Endothelial cell of hepatic sinusoid (primary cell): ENCODE measurements around the gene BCR.

Experiments used
- in situ Hi-C: cut with HindIII; loops from 2 replicates; pipeline ENCODE4 v1.10.0; 2017; ENCODE audit warnings: low sequenced_read_pairs

BCR gene

GRCh38 chr22:23215294-23216241 is 35.3 kb downstream of the BCR start:
- in situ Hi-C loops: no loop called here

- in situ Hi-C loops: no loop called here
Observed at GRCh38 chr22:23216461-23217170, 36.3 kb downstream of the BCR start.

- in situ Hi-C loops: no loop called here
Observed at GRCh38 chr22:23217171-23218052, 37.1 kb downstream of the BCR start.

- in situ Hi-C loops: no loop called here
Observed at GRCh38 chr22:23218053-23218866, 38.0 kb downstream of the BCR start.

GRCh38 chr22:23218867-23219251 is 38.5 kb downstream of the BCR start:
- in situ Hi-C loops: no loop called here

- in situ Hi-C loops: no loop called here
Observed at GRCh38 chr22:23219317-23219716, 39.0 kb downstream of the BCR start.

GRCh38 chr22:23219822-23220484 is 39.6 kb downstream of the BCR start:
- in situ Hi-C loops: no loop called here

- in situ Hi-C loops: no loop called here
Observed at GRCh38 chr22:23220485-23221350, 40.4 kb downstream of the BCR start.

GRCh38 chr22:23221351-23221804 is 41.1 kb downstream of the BCR start:
- in situ Hi-C loops: no loop called here

GRCh38 chr22:23222033-23222792 is 41.9 kb downstream of the BCR start:
- in situ Hi-C loops: no loop called here

GRCh38 chr22:23222793-23223568 is 42.7 kb downstream of the BCR start:
- in situ Hi-C loops: no loop called here

- in situ Hi-C loops: no loop called here
Observed at GRCh38 chr22:23223569-23224317, 43.4 kb downstream of the BCR start.

- in situ Hi-C loops: loop anchor here (5.0 kb wide), 2 partner anchors 38 to 52 kb away; no protein-coding TSS in a partner anchor
Observed at GRCh38 chr22:23224846-23225245, 44.5 kb downstream of the BCR start.

GRCh38 chr22:23225337-23225723 is 45.0 kb downstream of the BCR start:
- in situ Hi-C loops: loop anchor here (5.0 kb wide), 2 partner anchors 38 to 52 kb away; no protein-coding TSS in a partner anchor

- in situ Hi-C loops: loop anchor here (5.0 kb wide), 2 partner anchors 39 to 51 kb away; no protein-coding TSS in a partner anchor
Observed at GRCh38 chr22:23225724-23226496, 45.6 kb downstream of the BCR start.
